Skeletal muscle tissue (tissue), 4 donors: ENCODE measurements around the gene RPS19BP1. TPM values are rescaled to one million over a fixed set of nuclear protein-coding genes. Genes with fewer than 3 reads are reported as not detected.

Experiments used
- H3K27ac ChIP-seq: one replicate; pipeline ENCODE4 v1.7.0; 2013; ENCODE audit warnings: mild to moderate bottlenecking, low read depth, low read length, inconsistent platforms
- H3K27me3 ChIP-seq, 3 donors: one replicate each; pipeline ENCODE4 v1.7.0; 2013; ENCODE audit warnings: low read length in 3 of 3; ENCODE audit not compliant: control insufficient read depth in 3 of 3, insufficient read depth in 3 of 3
- H3K36me3 ChIP-seq, 3 donors: one replicate each; pipeline ENCODE4 v1.7.0; 2013; ENCODE audit warnings: low read length in 3 of 3; ENCODE audit not compliant: control insufficient read depth in 3 of 3, insufficient read depth in 3 of 3
- H3K4me1 ChIP-seq, 3 donors: one replicate each; pipeline ENCODE4 v1.7.0; 2013; ENCODE audit warnings: low read length in 3 of 3, mild to moderate bottlenecking in 3 of 3; ENCODE audit not compliant: control insufficient read depth in 3 of 3, insufficient read depth in 3 of 3
- H3K4me3 ChIP-seq, 3 donors: one replicate each; pipeline ENCODE4 v1.7.0; 2013; ENCODE audit warnings: low read length in 3 of 3
- H3K9ac ChIP-seq, 3 donors: one replicate each; pipeline ENCODE4 v1.7.0; 2013; ENCODE audit warnings: low read length in 3 of 3, mild to moderate bottlenecking in 3 of 3, moderate library complexity in 2 of 3, low read depth in 1 of 3
- H3K9me3 ChIP-seq, 3 donors: one replicate each; pipeline ENCODE4 v1.7.0; 2013; ENCODE audit warnings: low read length in 3 of 3; ENCODE audit not compliant: control insufficient read depth in 3 of 3
- total RNA-seq: library from RNA; depleted of rRNA; stranded (reverse); fragments of >200 nt; gene quantifications from one replicate; pipeline ENCODE4 v1.2.3, GENCODE V29; 2014
- donor health status: Osteomylitis.

The RPS19BP1 gene
- total RNA-seq, 1 donor from 2014 or later = 27.7 TPM

DNA sequence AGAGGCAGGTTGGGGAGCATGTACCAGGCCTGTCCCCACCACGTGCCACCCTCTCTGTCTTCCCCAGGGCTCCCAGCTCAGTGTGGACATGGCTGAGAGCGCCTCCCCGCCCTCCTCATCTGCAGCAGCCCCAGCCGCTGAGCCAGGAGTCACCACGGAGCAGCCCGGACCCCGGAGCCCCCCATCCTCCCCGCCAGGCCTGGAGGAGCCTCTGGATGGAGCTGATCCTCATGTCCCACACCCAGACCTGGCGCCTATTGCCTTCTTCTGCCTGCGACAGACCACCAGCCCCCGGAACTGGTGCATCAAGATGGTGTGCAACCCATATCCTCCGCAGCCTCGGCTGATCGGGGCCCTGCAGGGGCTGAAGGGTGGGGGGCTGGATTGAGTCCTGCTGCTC, 38.1 kb upstream of the RPS19BP1 start, which contains the start of gene CACNA1I:
Gene CACNA1I (plus strand): TSS at position 89 of the 400 bp plus-strand sequence. CDS start 0 bp downstream, at position 89.
- no peaks in the 10 kb centered on the region for H3K4me1 ChIP-seq
- H3K27ac ChIP-seq = no peak within 1 kb of the TSS
- no peak within 1 kb of the TSS for H3K9ac ChIP-seq
- peaks cover 7 to 41% (median 22%) of the 10 kb centered on the region in 3 donors for H3K27me3 ChIP-seq
- H3K36me3 ChIP-seq = no peaks in the 10 kb centered on the region
- H3K4me3 ChIP-seq = no peak within 1 kb of the TSS
- H3K9me3 ChIP-seq = no peaks in the 10 kb centered on the region

GRCh38 chr22:39570226-39570625, 37.7 kb upstream of the RPS19BP1 start:
- Histone ChIP-seq H3K4me3 (no peak overlapping the region), H3K4me1 (no peaks in the 10 kb centered on the region), H3K9me3 (no peaks in the 10 kb centered on the region), H3K27me3 (peaks cover 7 to 41% (median 27%) of the 10 kb centered on the region in 3 donors), H3K27ac (no peak overlapping the region), H3K36me3 (no peaks in the 10 kb centered on the region), H3K9ac (no peak overlapping the region)

GRCh38 chr22:39569066-39569465, 36.5 kb upstream of the RPS19BP1 start:
- no peak overlapping the region for H3K27ac ChIP-seq
- no peaks in the 10 kb centered on the region for H3K4me1 ChIP-seq
- H3K4me3 ChIP-seq = no peak overlapping the region
- no peak overlapping the region for H3K9ac ChIP-seq
- peaks cover 12 to 38% (median 37%) of the 10 kb centered on the region in 3 donors for H3K27me3 ChIP-seq
- no peaks in the 10 kb centered on the region for H3K36me3 ChIP-seq
- no peaks in the 10 kb centered on the region for H3K9me3 ChIP-seq

DNA sequence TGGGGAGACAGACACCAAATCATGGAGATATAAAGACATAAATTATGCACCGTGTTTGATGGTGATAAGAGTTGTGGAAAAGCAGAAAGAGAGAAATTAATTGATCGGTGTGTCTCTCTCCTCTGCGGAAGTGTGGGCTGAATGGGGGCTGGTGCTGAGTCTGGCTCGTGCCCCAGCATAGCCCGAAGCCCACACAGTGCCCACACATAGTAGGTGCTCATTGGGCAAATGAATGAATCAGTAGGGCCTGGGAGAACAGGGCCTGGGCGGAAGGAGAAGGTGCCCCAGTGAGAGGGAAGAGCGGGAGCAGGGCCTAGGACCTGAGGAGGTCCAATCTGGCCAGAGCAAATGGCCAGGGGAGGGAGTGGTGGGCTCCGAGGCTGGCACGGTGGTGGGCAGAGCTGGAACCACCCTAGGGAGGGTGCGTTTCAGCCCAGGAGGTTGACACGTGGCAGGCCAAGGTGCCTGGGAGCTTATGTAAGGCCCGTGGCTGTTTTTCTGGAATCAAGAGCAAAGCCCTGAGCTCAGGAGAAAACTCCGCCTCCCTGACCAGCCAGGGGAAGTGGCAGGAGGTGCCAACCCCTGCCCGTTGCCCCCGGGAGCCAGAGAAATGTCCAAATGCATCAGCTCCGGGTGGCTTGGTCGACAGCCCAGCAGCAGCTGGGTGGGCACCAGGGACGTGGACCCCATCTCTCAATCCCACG, 35.9 kb upstream of the RPS19BP1 start:
- H3K36me3 ChIP-seq = no peaks in the 10 kb centered on the region
- no peaks in the 10 kb centered on the region for H3K4me1 ChIP-seq
- H3K27ac ChIP-seq = no peak overlapping the region
- peaks cover 19 to 44% (median 38%) of the 10 kb centered on the region in 3 donors for H3K27me3 ChIP-seq
- no peak overlapping the region for H3K4me3 ChIP-seq
- H3K9me3 ChIP-seq = no peaks in the 10 kb centered on the region
- H3K9ac ChIP-seq = no peak overlapping the region

- Histone ChIP-seq H3K9me3 (no peaks in the 10 kb centered on the region), H3K9ac (no peak overlapping the region), H3K36me3 (no peaks in the 10 kb centered on the region), H3K27ac (no peak overlapping the region), H3K27me3 (peaks cover 19 to 55% (median 37%) of the 10 kb centered on the region in 3 donors), H3K4me1 (no peaks in the 10 kb centered on the region), H3K4me3 (no peak overlapping the region)
These were observed 34.8 kb upstream of the RPS19BP1 start for GRCh38 chr22:39567135-39567946.

DNA sequence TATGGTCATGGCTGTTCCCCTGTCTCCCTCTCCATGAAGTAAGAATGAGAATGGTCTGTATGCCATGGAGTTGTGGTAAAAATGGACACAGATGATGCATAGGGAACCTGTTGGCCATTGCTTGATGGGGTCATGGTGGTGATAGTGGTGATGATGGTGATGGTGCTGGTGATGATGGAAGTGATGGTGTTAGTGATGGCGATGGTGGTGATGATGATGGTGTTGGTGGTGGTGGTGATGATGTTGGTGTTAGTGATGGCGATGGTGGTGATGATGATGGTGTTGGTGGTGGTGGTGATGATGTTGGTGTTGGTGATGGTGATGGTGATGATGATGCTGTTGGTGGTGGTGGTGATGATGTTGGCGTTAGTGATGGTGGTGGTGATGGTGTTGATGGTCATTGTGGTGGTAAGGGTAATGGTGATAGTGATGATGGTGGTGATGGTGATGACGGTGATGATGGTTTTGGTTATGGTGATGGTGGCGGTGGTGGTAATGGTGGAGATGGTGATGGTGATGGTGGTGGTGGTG, 32.9 kb upstream of the RPS19BP1 start:
- no peaks in the 10 kb centered on the region for H3K9me3 ChIP-seq
- no peak overlapping the region for H3K9ac ChIP-seq
- no peaks in the 10 kb centered on the region for H3K36me3 ChIP-seq
- no peaks in the 10 kb centered on the region for H3K4me1 ChIP-seq
- H3K27me3 ChIP-seq = peaks cover 19 to 62% (median 29%) of the 10 kb centered on the region in 3 donors
- H3K4me3 ChIP-seq = no peak overlapping the region
- H3K27ac ChIP-seq = no peak overlapping the region

DNA sequence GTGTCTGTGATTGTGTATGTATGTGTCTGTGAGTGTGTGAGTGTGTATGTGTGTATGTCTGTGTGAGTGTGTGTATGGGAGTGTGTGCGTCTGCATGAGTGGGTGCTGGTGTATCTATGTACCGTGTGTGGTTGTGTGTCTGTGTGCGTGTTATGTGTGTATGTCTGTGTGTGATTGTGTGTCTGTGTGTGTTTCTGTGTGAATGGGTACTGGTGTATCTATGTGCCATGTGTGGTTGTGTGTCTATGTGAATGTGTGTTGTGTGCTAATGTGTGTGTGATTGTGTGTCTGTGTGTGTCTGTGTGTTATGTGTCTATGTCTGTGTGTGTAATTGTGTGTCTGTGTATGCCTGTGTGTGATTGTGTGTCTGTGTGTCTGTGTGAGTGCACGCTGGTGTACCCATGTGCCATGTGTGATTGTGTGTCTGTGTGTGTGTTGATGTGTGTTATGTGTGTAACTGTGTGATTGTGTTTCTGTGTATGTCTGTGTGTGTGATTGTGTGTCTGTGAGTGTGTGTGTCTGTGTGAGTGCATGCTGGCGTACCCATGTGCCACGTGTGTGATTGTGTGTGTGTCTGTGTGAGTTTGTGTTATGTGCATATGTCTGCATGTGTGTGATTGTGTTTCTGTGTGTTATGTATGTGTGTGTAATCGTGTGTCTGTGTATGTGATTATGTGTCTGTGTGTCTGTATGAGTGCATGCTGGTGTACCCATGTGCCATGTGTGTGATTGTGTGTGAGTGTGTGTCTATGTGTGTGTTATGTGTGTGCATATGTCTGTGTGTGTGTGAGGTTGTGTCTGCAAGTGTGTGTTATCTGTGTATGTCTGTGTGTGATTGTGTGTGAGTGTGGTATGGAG, 31.3 kb upstream of the RPS19BP1 start:
- H3K27me3 ChIP-seq = peaks cover 29 to 72% (median 40%) of the 10 kb centered on the region in 3 donors
- H3K36me3 ChIP-seq = no peaks in the 10 kb centered on the region
- H3K4me1 ChIP-seq = no peaks in the 10 kb centered on the region
- H3K4me3 ChIP-seq = no peak overlapping the region
- no peak overlapping the region for H3K9ac ChIP-seq
- no peak overlapping the region for H3K27ac ChIP-seq
- H3K9me3 ChIP-seq = no peaks in the 10 kb centered on the region

GRCh38 chr22:39562839-39563489, 30.4 kb upstream of the RPS19BP1 start:
- no peak overlapping the region for H3K27ac ChIP-seq
- no peak overlapping the region for H3K9ac ChIP-seq
- H3K36me3 ChIP-seq = no peaks in the 10 kb centered on the region
- no peaks in the 10 kb centered on the region for H3K9me3 ChIP-seq
- peaks cover 35 to 73% (median 44%) of the 10 kb centered on the region in 3 donors for H3K27me3 ChIP-seq
- H3K4me3 ChIP-seq = no peak overlapping the region
- H3K4me1 ChIP-seq = peaks cover 0 to 2% (median 0%) of the 10 kb centered on the region in 3 donors

DNA sequence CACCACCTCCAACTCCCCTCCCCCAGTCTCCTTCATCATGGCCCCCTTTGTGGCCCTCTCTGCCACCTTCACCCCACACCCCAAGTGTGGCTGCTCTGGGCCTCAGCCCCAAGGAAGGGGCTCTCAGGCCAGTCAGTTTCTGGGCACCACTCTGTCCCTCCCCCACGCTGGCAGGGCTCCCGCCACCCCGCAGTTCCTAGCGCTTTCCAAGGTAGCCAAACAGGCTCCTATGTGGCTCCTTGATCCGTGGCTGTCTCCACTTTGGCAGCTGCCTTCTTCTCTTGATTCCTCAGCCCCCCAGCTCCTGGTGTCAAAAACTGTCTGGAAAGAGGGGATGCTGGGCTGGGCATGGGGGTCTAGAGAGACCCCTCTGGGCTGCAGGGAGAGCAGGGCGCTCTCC, 27.6 kb upstream of the RPS19BP1 start:
- Histone ChIP-seq H3K36me3 (no peaks in the 10 kb centered on the region), H3K27me3 (peaks cover 55 to 87% (median 55%) of the 10 kb centered on the region in 3 donors), H3K4me3 (no peak overlapping the region), H3K4me1 (peaks cover 0 to 2% (median 0%) of the 10 kb centered on the region in 3 donors), H3K9ac (no peak overlapping the region), H3K9me3 (no peaks in the 10 kb centered on the region), H3K27ac (no peak overlapping the region)
